HL-60 (cell line): ENCODE data around the gene ST6GAL1.

Experiments used
- DNase-seq, 2 experiments: peaks; one replicate each; pipeline ENCODE4 v3.0.0-alpha.2; 2010 to 2020; ENCODE audit warnings: low read depth in 1 of 2, low spot score in 1 of 2
- H3K27ac ChIP-seq: fragments of 250-450 bp; sonication (Bioruptor Pico); replicated peaks from 2 replicates; pipeline ENCODE4 v1.5.1; 2020; ENCODE audit warnings: mild to moderate bottlenecking, moderate library complexity
- H3K27me3 ChIP-seq: fragments of 250-450 bp; sonication (Bioruptor Pico); 2 replicates; pipeline ENCODE4 v1.5.1; 2021; ENCODE audit warnings: mild to moderate bottlenecking, moderate library complexity; ENCODE audit not compliant: insufficient read depth, poor library complexity, severe bottlenecking
- H3K4me3 ChIP-seq: replicated peaks from 2 replicates; pipeline ENCODE4 v1.5.1; 2011; ENCODE audit warnings: mild to moderate bottlenecking, control low read depth, low read length; ENCODE audit not compliant: insufficient read depth
- GABPA ChIP-seq: IDR thresholded peaks from 2 replicates; pipeline ENCODE4 v1.6.1; 2012; ENCODE audit warnings: low read depth
- POLR2AphosphoS5 ChIP-seq: IDR thresholded peaks from 2 replicates; pipeline ENCODE4 v1.6.1; 2012; ENCODE audit warnings: low read depth
- SPI1 ChIP-seq: IDR thresholded peaks from 2 replicates; pipeline ENCODE4 v1.6.1; 2012; ENCODE audit warnings: low read depth, mild to moderate bottlenecking, borderline replicate concordance
- TF ChIP-seq, protein P1 (sequence below): IDR thresholded peaks from 2 replicates; pipeline ENCODE4 v1.6.1; 2012; ENCODE audit warnings: low read depth; ENCODE audit not compliant: insufficient replicate concordance
- TF ChIP-seq, protein P2 (sequence below): IDR thresholded peaks from one replicate; pipeline ENCODE4 v1.5.1; 2011; ENCODE audit warnings: low read length, control low read depth, inconsistent platforms; ENCODE audit not compliant: insufficient read depth

The ST6GAL1 gene

DNA sequence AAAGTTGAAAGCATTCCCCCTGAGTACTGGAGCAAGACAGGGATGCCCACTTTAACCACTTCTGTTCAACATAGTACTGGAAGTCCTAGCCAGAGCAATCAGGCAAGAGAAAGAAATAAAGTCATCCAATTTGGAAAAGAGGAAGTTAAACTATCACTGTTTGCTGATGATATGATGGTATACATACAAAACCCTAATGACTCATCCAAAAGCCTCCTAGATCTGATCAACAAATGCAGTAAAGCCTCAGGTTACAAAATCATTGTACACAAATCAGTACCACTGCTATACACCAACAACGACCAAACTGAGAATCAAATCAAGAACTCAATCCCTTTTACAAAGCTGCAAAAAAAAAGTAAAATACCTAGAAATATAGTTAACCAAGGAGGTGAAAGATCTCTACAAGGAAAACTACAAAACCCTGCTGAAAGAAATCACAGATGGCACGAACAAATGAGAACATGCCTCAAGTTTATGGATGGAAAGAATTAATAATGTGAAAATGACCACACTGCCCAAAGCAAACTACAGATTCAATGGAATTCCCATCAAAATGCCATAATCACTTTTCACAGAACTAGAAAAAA, 168.7 kb downstream of the ST6GAL1 start:
- DNase-seq = no peak

DNA sequence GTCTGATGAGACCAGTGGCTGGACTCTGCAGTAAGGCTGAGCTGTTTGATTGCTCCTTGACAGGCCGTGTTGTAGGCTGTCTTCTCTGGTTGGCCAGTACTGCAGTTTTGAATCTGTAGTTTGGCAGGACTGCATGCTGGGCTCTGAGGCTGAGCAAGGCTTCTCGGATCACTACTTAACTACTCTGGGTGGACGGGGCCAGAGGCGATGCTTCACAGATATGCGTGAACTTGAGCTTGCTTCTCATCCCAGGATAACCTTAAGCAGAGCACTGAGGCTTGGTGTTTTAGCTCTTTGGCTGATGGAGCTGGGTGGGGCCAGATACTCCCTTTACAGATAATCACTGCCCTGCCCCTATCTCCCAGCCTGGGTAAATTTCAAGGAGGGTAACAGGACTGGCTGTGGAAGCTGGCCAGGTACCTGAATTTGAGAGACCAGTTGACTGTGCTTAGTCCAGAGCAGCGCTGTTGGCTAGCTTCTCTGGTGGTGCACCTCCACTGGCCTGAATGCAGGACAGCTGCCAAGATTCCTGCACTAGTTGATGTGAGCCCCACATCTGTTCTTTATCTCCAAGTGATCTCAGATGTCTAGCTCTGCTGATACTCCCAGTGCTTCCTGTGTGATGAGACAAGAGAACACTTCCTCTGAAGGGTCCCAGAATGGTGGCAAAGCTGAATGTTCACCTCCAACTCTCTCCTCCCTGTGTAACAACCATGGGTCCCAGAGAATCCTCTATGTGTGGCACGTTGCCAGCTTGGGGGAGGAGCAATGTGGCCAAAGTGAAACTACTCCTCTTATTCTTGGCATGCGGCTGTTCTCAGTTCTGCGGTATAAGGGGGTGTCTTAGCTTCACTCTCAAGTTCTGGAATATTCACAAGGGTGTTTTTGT, 171.1 kb downstream of the ST6GAL1 start:
- H3K27ac ChIP-seq = no peak overlapping the region
- TF ChIP-seq, protein P1, sequence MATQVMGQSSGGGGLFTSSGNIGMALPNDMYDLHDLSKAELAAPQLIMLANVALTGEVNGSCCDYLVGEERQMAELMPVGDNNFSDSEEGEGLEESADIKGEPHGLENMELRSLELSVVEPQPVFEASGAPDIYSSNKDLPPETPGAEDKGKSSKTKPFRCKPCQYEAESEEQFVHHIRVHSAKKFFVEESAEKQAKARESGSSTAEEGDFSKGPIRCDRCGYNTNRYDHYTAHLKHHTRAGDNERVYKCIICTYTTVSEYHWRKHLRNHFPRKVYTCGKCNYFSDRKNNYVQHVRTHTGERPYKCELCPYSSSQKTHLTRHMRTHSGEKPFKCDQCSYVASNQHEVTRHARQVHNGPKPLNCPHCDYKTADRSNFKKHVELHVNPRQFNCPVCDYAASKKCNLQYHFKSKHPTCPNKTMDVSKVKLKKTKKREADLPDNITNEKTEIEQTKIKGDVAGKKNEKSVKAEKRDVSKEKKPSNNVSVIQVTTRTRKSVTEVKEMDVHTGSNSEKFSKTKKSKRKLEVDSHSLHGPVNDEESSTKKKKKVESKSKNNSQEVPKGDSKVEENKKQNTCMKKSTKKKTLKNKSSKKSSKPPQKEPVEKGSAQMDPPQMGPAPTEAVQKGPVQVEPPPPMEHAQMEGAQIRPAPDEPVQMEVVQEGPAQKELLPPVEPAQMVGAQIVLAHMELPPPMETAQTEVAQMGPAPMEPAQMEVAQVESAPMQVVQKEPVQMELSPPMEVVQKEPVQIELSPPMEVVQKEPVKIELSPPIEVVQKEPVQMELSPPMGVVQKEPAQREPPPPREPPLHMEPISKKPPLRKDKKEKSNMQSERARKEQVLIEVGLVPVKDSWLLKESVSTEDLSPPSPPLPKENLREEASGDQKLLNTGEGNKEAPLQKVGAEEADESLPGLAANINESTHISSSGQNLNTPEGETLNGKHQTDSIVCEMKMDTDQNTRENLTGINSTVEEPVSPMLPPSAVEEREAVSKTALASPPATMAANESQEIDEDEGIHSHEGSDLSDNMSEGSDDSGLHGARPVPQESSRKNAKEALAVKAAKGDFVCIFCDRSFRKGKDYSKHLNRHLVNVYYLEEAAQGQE = no peak
- TF ChIP-seq POLR2AphosphoS5 = no peak
- no peak for TF ChIP-seq GABPA
- TF ChIP-seq, protein P2, sequence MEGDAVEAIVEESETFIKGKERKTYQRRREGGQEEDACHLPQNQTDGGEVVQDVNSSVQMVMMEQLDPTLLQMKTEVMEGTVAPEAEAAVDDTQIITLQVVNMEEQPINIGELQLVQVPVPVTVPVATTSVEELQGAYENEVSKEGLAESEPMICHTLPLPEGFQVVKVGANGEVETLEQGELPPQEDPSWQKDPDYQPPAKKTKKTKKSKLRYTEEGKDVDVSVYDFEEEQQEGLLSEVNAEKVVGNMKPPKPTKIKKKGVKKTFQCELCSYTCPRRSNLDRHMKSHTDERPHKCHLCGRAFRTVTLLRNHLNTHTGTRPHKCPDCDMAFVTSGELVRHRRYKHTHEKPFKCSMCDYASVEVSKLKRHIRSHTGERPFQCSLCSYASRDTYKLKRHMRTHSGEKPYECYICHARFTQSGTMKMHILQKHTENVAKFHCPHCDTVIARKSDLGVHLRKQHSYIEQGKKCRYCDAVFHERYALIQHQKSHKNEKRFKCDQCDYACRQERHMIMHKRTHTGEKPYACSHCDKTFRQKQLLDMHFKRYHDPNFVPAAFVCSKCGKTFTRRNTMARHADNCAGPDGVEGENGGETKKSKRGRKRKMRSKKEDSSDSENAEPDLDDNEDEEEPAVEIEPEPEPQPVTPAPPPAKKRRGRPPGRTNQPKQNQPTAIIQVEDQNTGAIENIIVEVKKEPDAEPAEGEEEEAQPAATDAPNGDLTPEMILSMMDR = no peak
- TF ChIP-seq SPI1 = no peak
- DNase-seq = peak in 1 of 2 experiments; percentile 38
- H3K27me3 ChIP-seq = no peaks in the 10 kb centered on the region
- no peak overlapping the region for H3K4me3 ChIP-seq

More for the DNA sequence above, 168.7 kb downstream of the ST6GAL1 start:
- no peak overlapping the region for H3K27ac ChIP-seq
- H3K4me3 ChIP-seq = no peak overlapping the region
- TF ChIP-seq SPI1 (no peak), GABPA (no peak)
- TF ChIP-seq, protein P2 = no peak
- TF ChIP-seq, protein P1 = no peak
- no peaks in the 10 kb centered on the region for H3K27me3 ChIP-seq

DNA sequence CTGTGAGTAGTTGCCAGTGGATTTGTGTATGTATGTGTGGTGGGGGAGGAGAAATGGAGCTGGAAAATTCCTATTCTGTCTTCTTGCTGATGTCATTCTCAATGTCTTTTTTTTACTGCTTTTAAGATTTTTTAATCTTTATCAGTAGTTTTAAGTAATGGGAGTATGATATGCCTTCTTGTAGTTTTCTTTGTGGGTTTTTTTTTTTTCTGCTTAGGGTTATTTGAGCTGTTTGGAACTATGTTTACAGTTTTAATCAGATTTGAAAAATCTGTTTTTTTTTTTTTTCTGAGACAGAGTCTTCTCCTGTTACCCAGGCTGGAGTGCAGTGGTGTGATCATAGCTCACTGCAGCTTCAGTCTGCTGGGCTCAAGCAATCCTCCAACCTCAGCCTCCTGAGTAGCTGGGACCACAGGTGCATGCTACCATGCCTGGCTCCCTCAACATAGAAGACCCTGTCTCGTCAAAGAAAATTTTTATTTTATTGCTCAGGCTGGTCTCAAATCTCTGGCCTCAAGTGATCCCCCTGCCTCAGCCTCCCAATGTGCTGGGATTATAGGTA, 171.8 kb downstream of the ST6GAL1 start:
- no peak for DNase-seq
- H3K27ac ChIP-seq = no peak overlapping the region
- TF ChIP-seq SPI1 (no peak), POLR2AphosphoS5 (no peak)
- TF ChIP-seq, protein P2 = no peak
- TF ChIP-seq, protein P1 = no peak
- no peaks in the 10 kb centered on the region for H3K27me3 ChIP-seq
- H3K4me3 ChIP-seq = no peak overlapping the region
